Activated T-helper 1 cell treated with anti-CD3 and anti-CD28 coated beads, Interleukin-12 subunit alpha, Interleukin-12 subunit beta, Interleukin-2, Interleukin-4 antibody, amounts not matched to agents 30 ng/mL and 10 ng/mL and 1 ng/mL, durations not matched to agents 14 hours and 24 hours and 36 hours (primary cell): Measurements from ENCODE around the gene TAS2R42. TPM values are rescaled to one million over a fixed set of nuclear protein-coding genes. Genes with fewer than 3 reads are reported as not detected.

Experiments
- DNase-seq: peaks from one replicate; pipeline ENCODE4 v3.0.0; 2021; ENCODE audit warnings: low spot score
- H3K27ac Mint-ChIP-seq: one replicate; pipeline ENCODE4 v1.8.0; 2021; ENCODE audit warnings: mild to moderate bottlenecking, mixed read lengths
- H3K27me3 Mint-ChIP-seq: one replicate; pipeline ENCODE4 v1.8.0; 2022; ENCODE audit warnings: mild to moderate bottlenecking, moderate library complexity, mixed read lengths; ENCODE audit not compliant: insufficient read depth
- H3K36me3 Mint-ChIP-seq: one replicate; pipeline ENCODE4 v1.8.0; 2021; ENCODE audit warnings: low read depth, mixed read lengths
- H3K4me1 Mint-ChIP-seq: one replicate; pipeline ENCODE4 v1.8.0; 2021; ENCODE audit warnings: low read depth, mixed read lengths
- H3K4me3 Mint-ChIP-seq: one replicate; pipeline ENCODE4 v1.8.0; 2021; ENCODE audit warnings: mild to moderate bottlenecking, moderate library complexity, mixed read lengths
- H3K9me3 Mint-ChIP-seq: one replicate; pipeline ENCODE4 v1.8.0; 2021; ENCODE audit warnings: mixed read lengths
- intact Hi-C: fragments of 100-400 bp; cut with micrococcal nuclease; formaldehyde crosslinking; loops from one replicate; pipeline ENCODE4 v1.15.1; 2024
- total RNA-seq: library from RNA; stranded (reverse); gene quantifications from 2 replicates; pipeline ENCODE4 v1.2.3, GENCODE V29; 2022

The TAS2R42 gene
- total RNA-seq, 1 donor from 2014 or later, result not detected

DNA sequence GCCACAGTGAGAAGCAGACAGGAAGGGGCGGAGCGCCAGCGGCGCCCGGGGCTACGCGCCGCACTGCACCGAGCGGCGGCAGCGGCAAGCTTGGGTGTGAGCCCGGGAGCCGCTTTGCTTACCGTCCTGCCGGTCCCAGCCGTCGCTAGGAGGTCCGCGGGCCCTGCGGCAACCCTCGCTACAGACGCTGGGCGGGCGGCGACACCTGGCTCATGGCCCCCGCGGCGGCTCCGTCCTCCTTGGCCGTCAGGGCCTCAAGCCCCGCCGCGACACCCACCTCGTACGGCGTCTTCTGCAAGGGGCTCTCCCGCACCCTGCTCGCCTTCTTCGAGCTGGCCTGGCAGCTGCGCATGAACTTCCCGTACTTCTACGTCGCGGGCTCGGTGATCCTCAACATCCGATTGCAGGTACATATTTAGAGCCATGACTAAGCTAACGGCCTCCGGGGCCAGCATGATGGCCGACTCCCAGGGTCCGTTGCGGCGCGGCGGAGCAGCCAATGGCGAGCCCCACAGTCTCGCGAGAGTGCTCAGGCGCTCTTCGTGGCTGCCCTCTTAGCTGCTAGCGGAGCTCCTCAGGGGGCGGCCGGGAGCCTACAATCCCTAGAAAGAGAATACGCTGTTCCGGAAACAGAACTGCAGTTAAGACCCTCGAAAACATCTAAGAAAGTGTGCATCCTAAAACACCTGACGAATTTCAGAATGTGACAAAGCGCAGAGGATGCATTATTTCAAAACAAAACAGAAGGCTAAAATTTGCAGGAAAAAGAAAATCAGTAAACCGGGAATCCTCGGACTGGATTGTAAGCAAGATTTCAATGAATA is 15.4 kb downstream of the TAS2R42 start, which contains the start of gene SMIM10L1:
TSS of gene SMIM10L1 (plus strand) at position 50 of the 824 bp plus-strand sequence. CDS start at position 213, 163 bp downstream.
- Mint-ChIP-seq H3K4me3 (peak within 1 kb of the TSS; percentile 99), H3K9me3 (no peaks in the 10 kb centered on the region), H3K27me3 (no peaks in the 10 kb centered on the region), H3K4me1 (peaks cover 58% of the 10 kb centered on the region), H3K27ac (peak within 1 kb of the TSS; percentile 100), H3K36me3 (peaks cover 45% of the 10 kb centered on the region)
- DNase-seq, result peak; percentile 86
- intact Hi-C loops, result loop anchor here (1.0 to 10.0 kb wide), 7 partner anchors 35 to 1183 kb away; partner anchors contain the start of genes BORCS5, MAGOHB and MANSC1

DNA sequence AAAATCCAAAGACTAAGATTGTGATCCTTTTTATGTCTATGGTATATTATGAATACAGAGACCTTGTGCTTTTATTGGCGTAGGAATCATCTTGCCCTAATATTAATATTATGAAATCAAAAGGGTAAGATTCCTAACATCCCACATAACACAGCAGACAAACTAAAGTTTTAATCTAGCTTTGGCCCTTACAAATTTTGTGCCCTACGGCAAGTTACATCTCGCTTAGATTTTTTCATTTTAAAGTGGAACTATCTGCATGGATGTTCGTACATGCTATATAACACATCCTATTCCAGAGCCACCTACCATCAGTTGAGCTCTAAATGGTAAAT is 16.0 kb downstream of the TAS2R42 start:
- intact Hi-C loops, result loop anchor here (1.0 to 10.0 kb wide), 7 partner anchors 34 to 1184 kb away; partner anchors contain the start of genes BORCS5, MAGOHB and MANSC1
- H3K4me3 Mint-ChIP-seq, result peak overlapping the region; percentile 99
- H3K4me1 Mint-ChIP-seq, result peaks cover 63% of the 10 kb centered on the region

DNA sequence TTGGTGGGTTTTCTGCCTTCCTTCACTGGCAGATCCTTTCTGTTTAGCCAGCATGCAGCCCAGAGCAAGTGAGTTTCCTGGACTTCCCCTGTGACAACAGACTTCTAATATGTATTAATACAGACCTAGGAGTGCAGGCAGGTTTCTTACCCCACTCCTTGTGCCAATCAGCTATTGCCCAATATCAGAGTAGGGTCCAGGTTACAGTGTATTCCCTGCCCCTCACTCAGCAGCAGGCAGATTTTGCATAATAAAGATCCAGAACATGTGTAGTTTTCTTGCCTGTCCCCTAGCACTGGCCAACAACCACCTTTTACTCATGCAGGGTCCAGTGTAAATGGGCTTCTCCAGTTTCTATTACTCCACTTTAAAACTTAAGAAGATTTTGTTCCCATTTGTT is 20.4 kb downstream of the TAS2R42 start:
- Mint-ChIP-seq H3K27ac (no peak overlapping the region), H3K27me3 (no peaks in the 10 kb centered on the region), H3K4me1 (peaks cover 62% of the 10 kb centered on the region), H3K4me3 (no peak overlapping the region), H3K36me3 (peaks cover 49% of the 10 kb centered on the region), H3K9me3 (no peaks in the 10 kb centered on the region)
- no peak for DNase-seq
- intact Hi-C loops, result no loop called here

More for the DNA sequence above, 16.0 kb downstream of the TAS2R42 start:
- Mint-ChIP-seq H3K36me3 (peaks cover 47% of the 10 kb centered on the region), H3K9me3 (no peaks in the 10 kb centered on the region), H3K27ac (peak overlapping the region; percentile 100), H3K27me3 (no peaks in the 10 kb centered on the region)
- DNase-seq, result no peak

DNA sequence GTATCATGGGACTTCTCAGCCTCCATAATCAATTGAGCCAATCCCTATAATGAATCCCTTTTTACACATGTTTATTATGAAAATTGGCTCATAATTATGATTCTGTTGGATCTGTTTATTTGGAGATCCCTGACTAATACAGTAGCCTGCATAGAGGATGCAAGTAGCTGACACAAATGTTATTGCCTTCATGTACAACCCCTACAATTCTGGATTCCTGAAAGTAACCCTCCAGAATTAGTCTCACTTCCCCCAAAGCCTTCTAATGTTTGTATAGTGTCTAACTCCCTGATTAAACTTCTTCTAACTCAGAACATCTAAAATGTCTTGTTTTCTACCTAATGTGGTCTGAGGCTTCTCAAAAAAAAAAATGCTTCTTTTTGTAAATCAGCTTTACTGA is 22.4 kb downstream of the TAS2R42 start:
- Mint-ChIP-seq H3K4me1 (peaks cover 58% of the 10 kb centered on the region), H3K27ac (no peak overlapping the region), H3K4me3 (no peak overlapping the region), H3K36me3 (peaks cover 49% of the 10 kb centered on the region), H3K9me3 (no peaks in the 10 kb centered on the region), H3K27me3 (no peaks in the 10 kb centered on the region)
- intact Hi-C loops, result no loop called here
- DNase-seq, result no peak

DNA sequence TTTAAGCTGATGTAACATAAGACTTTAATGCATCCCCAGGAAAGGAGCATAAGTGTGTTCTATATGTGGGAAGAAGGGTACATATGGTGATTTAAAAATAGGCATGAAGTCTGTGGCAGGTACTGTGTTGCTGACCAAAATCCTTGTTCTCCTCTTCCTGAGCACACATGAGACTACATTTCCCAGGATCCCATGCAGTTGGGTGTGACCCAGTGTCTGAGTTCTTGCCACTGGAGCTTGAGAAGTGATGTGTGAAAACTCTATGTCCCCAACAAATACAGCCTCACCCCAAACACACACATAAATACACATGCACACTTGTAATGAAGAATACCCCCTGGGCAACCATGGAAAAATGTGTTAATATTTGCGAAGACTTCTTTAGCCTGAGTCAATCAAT is 24.2 kb downstream of the TAS2R42 start:
- H3K36me3 Mint-ChIP-seq, result peaks cover 44% of the 10 kb centered on the region
- intact Hi-C loops, result no loop called here
- H3K4me1 Mint-ChIP-seq, result peaks cover 40% of the 10 kb centered on the region
- no peak for DNase-seq
- no peak overlapping the region for H3K27ac Mint-ChIP-seq
- H3K9me3 Mint-ChIP-seq, result peaks cover 4% of the 10 kb centered on the region
- no peak overlapping the region for H3K4me3 Mint-ChIP-seq
- H3K27me3 Mint-ChIP-seq, result no peaks in the 10 kb centered on the region

DNA sequence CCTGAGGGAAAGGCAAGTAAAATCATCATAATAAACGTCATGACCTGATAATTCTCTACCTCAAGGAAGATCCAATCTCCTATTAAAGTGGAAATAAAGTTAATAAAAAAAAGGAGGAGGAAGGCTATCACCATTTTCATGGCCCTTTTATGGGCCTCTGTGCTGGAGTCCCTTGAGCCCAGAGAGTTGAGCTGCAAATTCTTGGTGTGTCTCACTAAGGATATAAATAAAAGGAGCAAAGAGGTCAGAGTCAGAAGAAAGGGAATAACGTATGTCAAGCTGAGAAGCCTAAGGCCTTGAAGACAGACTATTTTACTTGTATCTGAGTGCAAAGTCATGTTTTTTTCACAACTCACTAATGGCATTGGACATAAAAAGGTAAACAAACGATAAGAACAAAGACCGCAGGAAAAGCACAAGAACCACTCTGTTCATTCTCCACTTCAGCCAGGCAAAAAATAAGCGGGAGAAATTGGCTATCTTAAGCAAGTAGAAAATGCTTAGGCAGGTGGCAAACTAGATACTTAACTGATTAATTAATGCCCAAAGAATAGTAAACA is 27.8 kb downstream of the TAS2R42 start:
- H3K4me3 Mint-ChIP-seq, result no peak overlapping the region
- H3K4me1 Mint-ChIP-seq, result peaks cover 15% of the 10 kb centered on the region
- no peaks in the 10 kb centered on the region for H3K27me3 Mint-ChIP-seq
- peaks cover 37% of the 10 kb centered on the region for H3K36me3 Mint-ChIP-seq
- intact Hi-C loops, result no loop called here
- H3K9me3 Mint-ChIP-seq, result peaks cover 24% of the 10 kb centered on the region
- DNase-seq, result no peak
- H3K27ac Mint-ChIP-seq, result no peak overlapping the region

DNA sequence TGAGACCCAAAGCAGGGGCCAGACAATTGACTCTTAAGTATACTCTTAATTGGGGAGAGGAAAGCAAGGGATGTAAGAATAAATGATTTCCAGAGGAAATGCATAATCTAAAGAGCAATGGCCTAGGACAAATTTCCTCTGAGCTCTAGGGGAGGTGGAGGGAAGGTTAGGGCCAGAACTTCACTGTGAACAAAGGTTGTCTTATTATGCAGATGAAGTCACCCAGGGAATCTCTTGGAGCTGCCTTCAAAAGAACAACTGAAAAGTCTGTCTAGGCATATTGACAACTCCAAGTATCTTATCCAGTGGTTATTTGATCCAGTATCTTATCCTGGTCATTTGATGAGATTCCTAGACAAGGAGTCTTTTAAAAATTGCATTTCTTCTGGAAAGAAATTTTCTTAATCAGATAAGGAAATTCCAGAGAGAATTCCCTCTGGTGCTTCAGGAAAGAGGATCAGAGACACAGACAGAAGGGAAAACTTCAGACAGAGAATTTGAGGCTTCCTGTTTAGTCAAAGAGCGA is 32.3 kb downstream of the TAS2R42 start:
- Mint-ChIP-seq H3K27me3 (no peaks in the 10 kb centered on the region), H3K9me3 (peaks cover 30% of the 10 kb centered on the region), H3K4me3 (no peak overlapping the region), H3K27ac (no peak overlapping the region), H3K4me1 (peaks cover 8% of the 10 kb centered on the region), H3K36me3 (peaks cover 36% of the 10 kb centered on the region)
- DNase-seq, result no peak
- intact Hi-C loops, result no loop called here

DNA sequence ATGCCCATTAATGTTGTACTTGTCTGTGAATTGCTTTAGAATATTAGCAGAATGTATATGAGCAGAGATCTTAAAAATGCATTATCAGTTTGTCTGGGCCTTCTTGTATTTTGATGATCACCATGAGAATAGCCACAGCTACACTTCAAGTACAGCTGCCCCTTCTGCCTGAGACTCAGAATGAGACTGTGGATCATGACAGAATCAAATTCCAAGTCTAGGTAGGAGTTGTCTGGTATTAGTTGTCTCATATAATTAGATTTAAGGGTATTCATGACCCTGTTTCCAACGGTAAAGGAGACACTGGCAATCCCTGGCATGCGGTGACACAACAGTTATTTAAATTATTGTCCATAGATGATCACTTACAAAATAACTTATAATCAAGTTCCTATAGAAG is 34.0 kb downstream of the TAS2R42 start:
- Mint-ChIP-seq H3K27me3 (no peaks in the 10 kb centered on the region), H3K27ac (no peak overlapping the region), H3K9me3 (peaks cover 29% of the 10 kb centered on the region), H3K36me3 (peaks cover 34% of the 10 kb centered on the region), H3K4me1 (peaks cover 7% of the 10 kb centered on the region), H3K4me3 (no peak overlapping the region)
- no peak for DNase-seq
- intact Hi-C loops, result no loop called here

DNA sequence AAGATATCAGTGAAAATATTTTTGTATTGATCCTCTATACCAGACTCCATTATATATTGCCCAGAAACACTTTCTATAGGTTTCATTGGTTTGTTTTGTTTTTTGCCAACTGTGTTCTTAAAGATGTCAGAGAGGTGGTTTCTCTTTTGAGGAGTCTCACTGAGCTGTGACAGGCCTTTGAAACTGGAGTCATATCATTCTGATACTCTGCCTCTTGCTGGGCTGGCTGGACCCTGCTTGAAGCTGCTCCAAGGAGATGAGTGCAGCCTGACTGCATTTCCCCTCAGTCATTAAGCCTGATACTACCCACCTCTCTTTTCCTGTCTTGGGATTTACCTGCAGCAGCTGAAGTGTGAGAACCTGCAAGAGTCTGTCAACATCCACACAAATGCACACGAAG is 35.9 kb downstream of the TAS2R42 start:
- no peak overlapping the region for H3K4me3 Mint-ChIP-seq
- intact Hi-C loops, result no loop called here

DNA sequence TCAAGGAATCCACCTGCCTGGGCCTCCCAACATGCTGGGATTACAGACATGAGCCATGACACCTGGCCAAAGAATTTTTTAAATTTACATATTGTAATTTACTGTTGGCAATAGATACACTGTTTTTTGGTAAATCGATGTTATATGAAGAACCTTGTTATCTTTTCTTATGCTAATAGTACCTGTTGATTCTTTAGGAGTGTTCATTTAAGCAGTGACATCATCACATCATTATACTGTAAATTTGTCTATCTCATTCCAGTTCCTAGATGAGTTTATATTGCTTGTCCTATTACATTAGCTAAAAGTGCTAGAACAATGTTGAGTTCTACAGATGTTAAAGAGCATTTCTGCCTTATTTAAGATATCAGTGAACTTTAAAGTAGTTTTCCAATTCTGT is 39.3 kb downstream of the TAS2R42 start:
- H3K4me1 Mint-ChIP-seq, result peaks cover 7% of the 10 kb centered on the region
- intact Hi-C loops, result no loop called here
- DNase-seq, result no peak
- H3K9me3 Mint-ChIP-seq, result peaks cover 16% of the 10 kb centered on the region
- H3K4me3 Mint-ChIP-seq, result no peak overlapping the region
- H3K36me3 Mint-ChIP-seq, result peaks cover 24% of the 10 kb centered on the region
- no peak overlapping the region for H3K27ac Mint-ChIP-seq
- H3K27me3 Mint-ChIP-seq, result no peaks in the 10 kb centered on the region

More for the DNA sequence above, 35.9 kb downstream of the TAS2R42 start:
- H3K27ac Mint-ChIP-seq, result no peak overlapping the region
- H3K4me1 Mint-ChIP-seq, result peaks cover 7% of the 10 kb centered on the region
- H3K9me3 Mint-ChIP-seq, result peaks cover 22% of the 10 kb centered on the region
- H3K36me3 Mint-ChIP-seq, result peaks cover 29% of the 10 kb centered on the region
- H3K27me3 Mint-ChIP-seq, result no peaks in the 10 kb centered on the region
- DNase-seq, result no peak

DNA sequence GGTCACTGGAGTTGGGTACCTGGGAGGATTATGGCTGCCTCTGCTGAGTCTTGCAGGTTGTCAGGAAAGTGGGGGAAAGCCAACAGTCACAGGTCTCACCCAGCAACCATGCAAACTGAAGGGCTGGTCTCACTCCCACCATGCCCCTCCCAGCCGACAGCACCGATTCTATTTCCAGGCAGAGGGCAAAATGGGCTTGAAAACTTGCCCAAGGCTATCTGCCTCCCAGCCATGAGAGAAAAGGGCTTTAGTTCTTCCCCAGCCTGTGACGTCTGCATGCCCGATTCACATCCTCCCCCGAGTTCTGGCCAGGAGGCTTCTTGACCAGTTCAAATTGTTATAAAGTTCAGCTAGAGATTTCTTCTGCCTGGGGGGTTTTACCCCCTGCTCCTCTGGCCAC is 42.4 kb downstream of the TAS2R42 start:
- DNase-seq, result no peak
- H3K4me1 Mint-ChIP-seq, result no peaks in the 10 kb centered on the region
- peaks cover 23% of the 10 kb centered on the region for H3K36me3 Mint-ChIP-seq
- intact Hi-C loops, result no loop called here
- no peaks in the 10 kb centered on the region for H3K27me3 Mint-ChIP-seq
- H3K4me3 Mint-ChIP-seq, result no peak overlapping the region
- H3K9me3 Mint-ChIP-seq, result peaks cover 10% of the 10 kb centered on the region
- no peak overlapping the region for H3K27ac Mint-ChIP-seq

DNA sequence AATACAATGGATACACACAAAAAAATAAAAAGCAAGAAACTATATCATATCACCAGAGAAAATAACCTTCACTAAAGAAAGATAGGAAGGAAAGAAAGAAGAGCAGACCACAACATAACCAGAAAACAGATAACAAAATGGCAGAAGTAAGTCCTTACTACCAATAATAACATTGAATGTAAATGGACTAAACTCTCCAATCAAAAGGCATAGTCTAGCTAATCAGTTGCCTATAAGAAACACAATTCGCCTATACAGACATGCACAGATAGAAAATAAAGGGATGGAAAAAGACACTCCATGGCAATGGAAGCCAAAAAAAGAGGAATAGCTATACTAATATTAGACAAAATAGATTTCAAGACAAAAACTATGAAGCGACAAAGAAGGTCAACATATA is 43.4 kb downstream of the TAS2R42 start:
- H3K36me3 Mint-ChIP-seq, result peaks cover 21% of the 10 kb centered on the region
- no peaks in the 10 kb centered on the region for H3K4me1 Mint-ChIP-seq
- no peak overlapping the region for H3K4me3 Mint-ChIP-seq
- intact Hi-C loops, result no loop called here
- no peaks in the 10 kb centered on the region for H3K27me3 Mint-ChIP-seq
- DNase-seq, result no peak
- H3K9me3 Mint-ChIP-seq, result peaks cover 7% of the 10 kb centered on the region
- no peak overlapping the region for H3K27ac Mint-ChIP-seq

DNA sequence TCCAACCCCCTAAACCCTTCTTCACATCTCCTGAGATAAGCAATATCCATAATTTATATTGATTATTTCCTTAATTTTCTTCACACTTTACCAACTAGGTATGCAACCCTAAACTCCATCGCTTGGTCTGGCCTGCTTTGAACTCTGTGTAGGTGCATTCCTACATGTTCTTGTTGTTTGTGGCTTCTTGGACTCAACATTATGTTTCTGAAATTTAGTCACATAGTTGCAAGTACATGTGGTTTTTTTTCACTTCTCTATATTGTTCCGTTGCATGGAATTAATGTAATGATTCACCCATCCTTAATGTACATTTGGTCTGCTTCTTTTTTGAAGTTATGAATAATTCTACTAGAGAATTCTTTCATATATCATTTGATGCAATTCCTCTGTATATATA is 50.7 kb downstream of the TAS2R42 start:
- Mint-ChIP-seq H3K27ac (peak overlapping the region; percentile 0), H3K9me3 (no peaks in the 10 kb centered on the region), H3K4me3 (no peak overlapping the region), H3K36me3 (peaks cover 13% of the 10 kb centered on the region), H3K27me3 (no peaks in the 10 kb centered on the region), H3K4me1 (peaks cover 22% of the 10 kb centered on the region)
- DNase-seq, result no peak
- intact Hi-C loops, result loop anchor here (2.0 kb wide), 1 partner anchor 35 kb away; the partner anchor contains the start of gene SMIM10L1
